Measurements from ENCODE around the gene L3MBTL4.

DNA sequence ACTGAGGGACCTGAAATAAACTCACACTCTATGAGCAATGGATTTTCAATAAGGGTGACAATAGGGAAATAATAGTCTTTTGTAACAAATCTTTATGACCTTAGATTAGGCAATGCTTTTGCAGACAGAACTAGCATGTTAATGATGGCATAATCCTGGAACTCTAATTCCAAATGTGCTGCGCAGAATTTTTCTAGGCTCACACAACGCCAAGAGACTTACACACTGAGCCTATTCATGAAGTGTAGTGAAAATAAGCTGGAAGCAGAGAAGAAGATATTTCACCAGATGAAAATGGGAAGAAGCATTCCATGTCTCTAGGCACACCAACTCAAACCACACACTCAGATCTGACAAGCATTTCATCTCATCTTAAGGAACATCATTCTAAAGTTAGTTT, 178.5 kb downstream of the L3MBTL4 start:
- TF ChIP-seq POLR2A (IDR thresholded peaks at IDR 0.05; ENCODE audit: low read depth, low read length) (no peak), POLR2AphosphoS5 (IDR thresholded peaks at IDR 0.05; ENCODE audit: low read depth, low read length) (no peak)

Data from GM12892 (cell line).